T-helper 2 cell treated with Interferon-gamma antibody and Interleukin-4, amounts not matched to agents 100 ng/mL and 5 ng/mL, for 36 hours (primary cell): ENCODE results near the gene LAYN. TPM values are rescaled to one million over a fixed set of nuclear protein-coding genes. Genes with fewer than 3 reads are reported as not detected.

Source experiments
- intact Hi-C: fragments of 100-400 bp; cut with micrococcal nuclease; formaldehyde crosslinking; loops from one replicate; pipeline ENCODE4 v1.15.1; 2023
- total RNA-seq: library from RNA; stranded (reverse); gene quantifications from 2 replicates; pipeline ENCODE4 v1.2.3, GENCODE V29; 2022

LAYN gene
- total RNA-seq, 1 donor from 2014 or later: 1.1 TPM

- intact Hi-C loops: no loop called here
Measured at GRCh38 chr11:111559800-111560464, 19.4 kb downstream of the LAYN start.

GRCh38 chr11:111560800-111561199 is 20.3 kb downstream of the LAYN start:
- intact Hi-C loops: no loop called here

- intact Hi-C loops: no loop called here
Measured at GRCh38 chr11:111561306-111561705, 20.8 kb downstream of the LAYN start.

GRCh38 chr11:111561791-111562325 is 21.3 kb downstream of the LAYN start:
- intact Hi-C loops: no loop called here

GRCh38 chr11:111562692-111563389 is 22.3 kb downstream of the LAYN start:
- intact Hi-C loops: no loop called here

- intact Hi-C loops: loop anchor here (1.0 kb wide), 2 partner anchors 212 to 276 kb away; no protein-coding TSS in a partner anchor
Measured at GRCh38 chr11:111565114-111565720, 24.7 kb downstream of the LAYN start.

GRCh38 chr11:111566324-111566723 is 25.8 kb downstream of the LAYN start:
- intact Hi-C loops: no loop called here

GRCh38 chr11:111569476-111569875 is 29.0 kb downstream of the LAYN start:
- intact Hi-C loops: no loop called here

GRCh38 chr11:111570796-111571195 is 30.3 kb downstream of the LAYN start:
- intact Hi-C loops: no loop called here

- intact Hi-C loops: no loop called here
Measured at GRCh38 chr11:111571829-111572501, 31.4 kb downstream of the LAYN start.

- intact Hi-C loops: no loop called here
Measured at GRCh38 chr11:111572581-111572980, 32.1 kb downstream of the LAYN start.

GRCh38 chr11:111573821-111574249 is 33.3 kb downstream of the LAYN start:
- intact Hi-C loops: no loop called here

- intact Hi-C loops: no loop called here
Measured at GRCh38 chr11:111574373-111575225, 34.1 kb downstream of the LAYN start.

- intact Hi-C loops: no loop called here
Measured at GRCh38 chr11:111575740-111576139, 35.2 kb downstream of the LAYN start.

GRCh38 chr11:111577821-111578220 is 37.3 kb downstream of the LAYN start:
- intact Hi-C loops: no loop called here

- intact Hi-C loops: no loop called here
Measured at GRCh38 chr11:111581341-111581740, 40.8 kb downstream of the LAYN start.

GRCh38 chr11:111582163-111582562 is 41.6 kb downstream of the LAYN start:
- intact Hi-C loops: no loop called here

- intact Hi-C loops: no loop called here
Measured at GRCh38 chr11:111582881-111583280, 42.4 kb downstream of the LAYN start.

- intact Hi-C loops: no loop called here
Measured at GRCh38 chr11:111585371-111585770, 44.9 kb downstream of the LAYN start.

- intact Hi-C loops: loop anchor here (1.0 kb wide), 2 partner anchors 191 to 255 kb away; no protein-coding TSS in a partner anchor
Measured at GRCh38 chr11:111586388-111586831, 45.9 kb downstream of the LAYN start.
